Testis (tissue), 2 donors: ENCODE results near the gene GINS2.

ENCODE experiments used
- POLR2A ChIP-seq: fragments of 450-650 bp; IDR thresholded peaks from one replicate; pipeline ENCODE4 v1.6.1; 2017; ENCODE audit warnings: antibody characterized with exemption, mild to moderate bottlenecking, moderate library complexity
- TF ChIP-seq, protein P1 (sequence below), 3 experiments: fragments of 450-650 bp in 2 of 3; fragments of 200-600 bp in 1 of 3; sonication (generic) in 1 of 3; IDR thresholded peaks; one replicate each; pipeline ENCODE4 v1.5.1; 2016 to 2019; ENCODE audit warnings: antibody characterized with exemption in 3 of 3, mild to moderate bottlenecking in 2 of 3, moderate library complexity in 1 of 3

DNA sequence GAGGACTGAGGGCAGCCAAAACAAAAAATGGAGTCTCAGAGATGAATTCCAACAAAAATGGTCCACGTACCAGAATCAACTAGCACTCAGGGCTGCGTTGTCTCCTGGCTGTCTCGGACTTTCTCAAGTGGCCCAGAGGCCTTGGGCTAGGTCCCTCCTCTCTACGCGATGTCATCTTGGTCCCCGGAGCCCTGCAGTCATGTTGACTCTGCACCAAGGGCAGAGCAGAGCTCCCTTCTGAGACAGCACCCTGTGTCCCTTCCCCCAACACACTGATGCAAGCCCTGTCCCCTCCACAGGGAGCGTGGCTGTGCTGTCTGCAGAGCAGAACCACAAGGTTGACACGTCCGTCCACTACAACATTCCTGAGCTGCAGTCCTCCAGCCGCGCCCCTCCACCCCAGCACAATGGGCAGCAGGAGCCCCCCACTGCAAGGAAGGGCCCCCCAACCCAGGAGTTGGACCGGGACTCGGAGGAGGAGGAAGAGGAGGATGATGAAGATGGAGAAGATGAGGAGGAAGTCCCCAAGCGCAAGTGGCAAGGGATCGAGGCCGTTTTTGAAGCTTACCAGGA lies 20.8 kb downstream of the GINS2 start:
- TF ChIP-seq, protein P1, sequence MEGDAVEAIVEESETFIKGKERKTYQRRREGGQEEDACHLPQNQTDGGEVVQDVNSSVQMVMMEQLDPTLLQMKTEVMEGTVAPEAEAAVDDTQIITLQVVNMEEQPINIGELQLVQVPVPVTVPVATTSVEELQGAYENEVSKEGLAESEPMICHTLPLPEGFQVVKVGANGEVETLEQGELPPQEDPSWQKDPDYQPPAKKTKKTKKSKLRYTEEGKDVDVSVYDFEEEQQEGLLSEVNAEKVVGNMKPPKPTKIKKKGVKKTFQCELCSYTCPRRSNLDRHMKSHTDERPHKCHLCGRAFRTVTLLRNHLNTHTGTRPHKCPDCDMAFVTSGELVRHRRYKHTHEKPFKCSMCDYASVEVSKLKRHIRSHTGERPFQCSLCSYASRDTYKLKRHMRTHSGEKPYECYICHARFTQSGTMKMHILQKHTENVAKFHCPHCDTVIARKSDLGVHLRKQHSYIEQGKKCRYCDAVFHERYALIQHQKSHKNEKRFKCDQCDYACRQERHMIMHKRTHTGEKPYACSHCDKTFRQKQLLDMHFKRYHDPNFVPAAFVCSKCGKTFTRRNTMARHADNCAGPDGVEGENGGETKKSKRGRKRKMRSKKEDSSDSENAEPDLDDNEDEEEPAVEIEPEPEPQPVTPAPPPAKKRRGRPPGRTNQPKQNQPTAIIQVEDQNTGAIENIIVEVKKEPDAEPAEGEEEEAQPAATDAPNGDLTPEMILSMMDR (IDR thresholded peaks at IDR 0.05), result no peak
- TF ChIP-seq POLR2A, result no peak
